ENCODE data around the gene INO80E. TPM values are rescaled to one million over a fixed set of nuclear protein-coding genes. Genes with fewer than 3 reads are reported as not detected.
"Not testable (repeated sequence)": the region's sequence is repeated elsewhere in the genome, so short reads cannot be mapped to it uniquely, and the experiment has no call there.

The INO80E gene
- total and polyA plus RNA-seq, 8 donors: 42.1 to 59.6 (median 51.6) TPM

GRCh38 chr16:30040221-30040620 lies 44.2 kb downstream of the INO80E start:
- Histone ChIP-seq H3K4me3 (no peak overlapping the region), H3K27me3 (peaks cover 0 to 21% of the 10 kb centered on the region in 2 donors), H3K36me3 (no peaks in the 10 kb centered on the region), H3K9me3 (no peaks in the 10 kb centered on the region), H3K4me1 (no peaks in the 10 kb centered on the region), H3K27ac (no peak overlapping the region)
- intact Hi-C loops (cut with DNase I): no loop called here
- DNase-seq (no peak), ATAC-seq (no peak)
- TF ChIP-seq CTCF (IDR thresholded peaks at IDR 0.05): no peak

- intact Hi-C loops (cut with DNase I); ATAC-seq; H3K4me3 ChIP-seq; H3K27ac ChIP-seq; DNase-seq; H3K4me1 ChIP-seq; H3K9me3 ChIP-seq; H3K36me3 ChIP-seq: not testable (repeated sequence)
- peaks cover 0 to 16% of the 10 kb centered on the region in 2 donors for H3K27me3 ChIP-seq
These were observed 44.6 kb downstream of the INO80E start for GRCh38 chr16:30040690-30041089.

GRCh38 chr16:30041841-30042240 lies 45.8 kb downstream of the INO80E start:
- ATAC-seq (peak; percentile 31), DNase-seq (peak in 1 of 4 donors; percentile 47)
- Histone ChIP-seq H3K36me3 (no peaks in the 10 kb centered on the region), H3K27me3 (peaks cover 0 to 18% of the 10 kb centered on the region in 2 donors), H3K9me3 (no peaks in the 10 kb centered on the region), H3K4me1 (no peaks in the 10 kb centered on the region), H3K27ac (no peak overlapping the region), H3K4me3 (no peak overlapping the region)
- intact Hi-C loops (cut with DNase I): no loop called here
- peak; percentile 19 to 34 for TF ChIP-seq CTCF (IDR thresholded peaks at IDR 0.05)

GRCh38 chr16:30046178-30046577 lies 50.1 kb downstream of the INO80E start:
- DNase-seq (no peak), ATAC-seq (no peak)
- peaks cover 0 to 14% of the 10 kb centered on the region in 2 donors for H3K27me3 ChIP-seq
- no peaks in the 10 kb centered on the region for H3K4me1 ChIP-seq
- no peak overlapping the region for H3K4me3 ChIP-seq
- intact Hi-C loops (cut with DNase I): no loop called here
- H3K27ac ChIP-seq: no peak overlapping the region
- H3K9me3 ChIP-seq: no peaks in the 10 kb centered on the region
- TF ChIP-seq CTCF (IDR thresholded peaks at IDR 0.05): no peak
- no peaks in the 10 kb centered on the region for H3K36me3 ChIP-seq

GRCh38 chr16:30046588-30046987 lies 50.5 kb downstream of the INO80E start:
- no peak for TF ChIP-seq CTCF (IDR thresholded peaks at IDR 0.05)
- H3K27ac ChIP-seq: no peak overlapping the region
- no peaks in the 10 kb centered on the region for H3K36me3 ChIP-seq
- H3K9me3 ChIP-seq: no peaks in the 10 kb centered on the region
- H3K4me3 ChIP-seq: no peak overlapping the region
- H3K4me1 ChIP-seq: no peaks in the 10 kb centered on the region
- ATAC-seq (no peak), DNase-seq (no peak)
- peaks cover 0 to 14% of the 10 kb centered on the region in 2 donors for H3K27me3 ChIP-seq
- intact Hi-C loops (cut with DNase I): no loop called here

- DNase-seq: no peak
- no peak for TF ChIP-seq CTCF (IDR thresholded peaks at IDR 0.05)
- intact Hi-C loops (cut with DNase I): no loop called here
These were observed 53.8 kb downstream of the INO80E start for GRCh38 chr16:30049871-30050270.

More at GRCh38 chr16:30049871-30050270, 53.8 kb downstream of the INO80E start:
- Histone ChIP-seq H3K27ac (no peak overlapping the region), H3K4me1 (peaks cover 11 to 26% of the 10 kb centered on the region in 2 donors), H3K27me3 (peaks cover 0 to 7% of the 10 kb centered on the region in 2 donors), H3K9me3 (no peaks in the 10 kb centered on the region), H3K4me3 (no peak overlapping the region), H3K36me3 (no peaks in the 10 kb centered on the region)
- no peak for ATAC-seq
